22Rv1 (cell line): Measurements from ENCODE around the gene NLGN2.

ENCODE experiments used
- ZFX ChIP-seq: fragments of 450-650 bp; IDR thresholded peaks from 2 replicates; pipeline ENCODE4 v1.6.1; 2017; ENCODE audit warnings: antibody characterized with exemption, borderline replicate concordance
- TF ChIP-seq, protein P1 (sequence below): fragments of 450-650 bp; IDR thresholded peaks from 2 replicates; pipeline ENCODE4 v1.5.1; 2017; ENCODE audit warnings: mild to moderate bottlenecking

DNA sequence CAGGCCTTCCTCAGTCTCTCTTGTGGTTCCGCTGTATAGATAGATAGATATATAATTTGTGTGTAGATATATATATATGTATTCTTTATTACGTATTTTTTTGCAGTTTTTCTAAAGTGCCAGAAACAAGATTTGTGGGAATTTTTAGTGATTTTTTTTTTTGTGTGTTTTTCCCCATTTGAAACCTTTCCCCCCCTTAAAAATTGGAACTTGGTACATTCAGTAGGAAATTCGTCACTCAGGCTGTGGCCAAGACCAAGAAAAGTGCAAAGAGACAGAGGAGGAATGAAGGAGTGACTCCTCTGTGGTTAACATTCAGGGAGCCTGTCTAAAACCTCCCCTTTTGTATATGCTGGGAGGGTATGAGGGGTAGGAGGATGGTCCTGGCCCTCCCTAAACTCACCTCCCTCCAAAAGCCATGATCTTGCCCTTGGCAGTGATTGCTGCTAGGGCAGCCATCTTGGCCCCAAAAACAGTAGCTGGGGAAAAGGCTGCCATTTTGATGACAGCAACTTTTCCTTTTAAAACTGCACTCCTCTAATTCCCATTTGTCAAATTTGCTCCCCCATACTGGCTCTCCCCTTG, 52.4 kb downstream of the NLGN2 start:
- TF ChIP-seq, protein P1, sequence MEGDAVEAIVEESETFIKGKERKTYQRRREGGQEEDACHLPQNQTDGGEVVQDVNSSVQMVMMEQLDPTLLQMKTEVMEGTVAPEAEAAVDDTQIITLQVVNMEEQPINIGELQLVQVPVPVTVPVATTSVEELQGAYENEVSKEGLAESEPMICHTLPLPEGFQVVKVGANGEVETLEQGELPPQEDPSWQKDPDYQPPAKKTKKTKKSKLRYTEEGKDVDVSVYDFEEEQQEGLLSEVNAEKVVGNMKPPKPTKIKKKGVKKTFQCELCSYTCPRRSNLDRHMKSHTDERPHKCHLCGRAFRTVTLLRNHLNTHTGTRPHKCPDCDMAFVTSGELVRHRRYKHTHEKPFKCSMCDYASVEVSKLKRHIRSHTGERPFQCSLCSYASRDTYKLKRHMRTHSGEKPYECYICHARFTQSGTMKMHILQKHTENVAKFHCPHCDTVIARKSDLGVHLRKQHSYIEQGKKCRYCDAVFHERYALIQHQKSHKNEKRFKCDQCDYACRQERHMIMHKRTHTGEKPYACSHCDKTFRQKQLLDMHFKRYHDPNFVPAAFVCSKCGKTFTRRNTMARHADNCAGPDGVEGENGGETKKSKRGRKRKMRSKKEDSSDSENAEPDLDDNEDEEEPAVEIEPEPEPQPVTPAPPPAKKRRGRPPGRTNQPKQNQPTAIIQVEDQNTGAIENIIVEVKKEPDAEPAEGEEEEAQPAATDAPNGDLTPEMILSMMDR, result no peak
- TF ChIP-seq ZFX, result no peak
